BJ (cell line): ENCODE data around the gene EOLA1. TPM values are rescaled to one million over a fixed set of nuclear protein-coding genes. Genes with fewer than 3 reads are reported as not detected.
A peak's percentile ranks its signal among the peaks of the same experiment; 100 is the strongest.

ENCODE experiments used
- CTCF ChIA-PET: fragments of 350-600 bp; formaldehyde crosslinking; extraction: SDS; loops from one replicate; lab custom pipeline; 2021; ENCODE audit warnings: antibody characterized with exemption, inconsistent platforms; lab: Yijun Ruan, JAX
- POLR2A ChIA-PET: fragments of 300-600 bp; sonication (Branson Sonifier 250); formaldehyde crosslinking; extraction: SDS; loops from one replicate; lab custom pipeline; 2021; ENCODE audit warnings: antibody characterized with exemption; lab: Charles Lee
- DNase-seq: peaks from one replicate; pipeline ENCODE4 v3.0.0-alpha.2; 2011; ENCODE audit warnings: low read depth
- H3K27me3 ChIP-seq: 2 replicates; pipeline ENCODE4 v1.6.0; 2011; ENCODE audit warnings: low read length; ENCODE audit not compliant: control insufficient read depth, insufficient read depth
- H3K36me3 ChIP-seq: 2 replicates; pipeline ENCODE4 v1.5.1; 2011; ENCODE audit warnings: low read length; ENCODE audit not compliant: control insufficient read depth, insufficient read depth
- H3K4me3 ChIP-seq: 2 replicates; pipeline ENCODE4 v1.5.1; 2011; ENCODE audit warnings: low read depth, mild to moderate bottlenecking, control low read depth, low read length
- polyA plus RNA-seq: library from polyadenylated mRNA; depleted of rRNA; stranded (reverse); fragments of >200 nt; gene quantifications from 2 replicates; pipeline ENCODE4 v1.2.3, GENCODE V29; 2011
- TF ChIP-seq, protein P1 (sequence below): IDR thresholded peaks from 2 replicates; pipeline ENCODE4 v1.5.1; 2011; ENCODE audit warnings: low read depth, mild to moderate bottlenecking, control low read depth, inconsistent platforms, low read length, moderate library complexity; ENCODE audit not compliant: insufficient read depth

Gene EOLA1
- polyA plus RNA-seq, 1 experiment: 18.2 TPM

DNA sequence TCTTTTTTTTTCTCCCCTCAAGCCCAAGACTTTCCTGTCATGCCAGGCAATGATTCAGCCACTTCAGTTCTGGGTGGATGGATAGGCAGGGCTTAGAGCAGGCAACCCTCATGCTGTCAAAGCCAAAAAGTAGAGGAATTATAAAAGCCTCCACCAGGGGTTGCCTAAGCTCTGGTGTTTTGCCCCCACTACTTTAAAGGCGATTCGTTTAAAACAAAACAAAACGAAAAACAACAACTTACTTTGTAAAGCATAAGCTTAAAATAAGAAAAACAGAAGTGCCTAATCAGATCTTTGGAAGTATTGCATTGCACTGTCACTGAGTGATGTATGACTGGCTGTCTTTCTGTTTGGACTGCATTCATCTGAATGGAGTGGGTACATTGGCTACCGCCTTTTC is 30.4 kb upstream of the EOLA1 start:
- POLR2A ChIA-PET: no interaction called here
- DNase-seq: no peak
- no peaks in the 10 kb centered on the region for H3K27me3 ChIP-seq
- H3K4me3 ChIP-seq: no peak overlapping the region
- CTCF ChIA-PET: no interaction called here
- TF ChIP-seq, protein P1, sequence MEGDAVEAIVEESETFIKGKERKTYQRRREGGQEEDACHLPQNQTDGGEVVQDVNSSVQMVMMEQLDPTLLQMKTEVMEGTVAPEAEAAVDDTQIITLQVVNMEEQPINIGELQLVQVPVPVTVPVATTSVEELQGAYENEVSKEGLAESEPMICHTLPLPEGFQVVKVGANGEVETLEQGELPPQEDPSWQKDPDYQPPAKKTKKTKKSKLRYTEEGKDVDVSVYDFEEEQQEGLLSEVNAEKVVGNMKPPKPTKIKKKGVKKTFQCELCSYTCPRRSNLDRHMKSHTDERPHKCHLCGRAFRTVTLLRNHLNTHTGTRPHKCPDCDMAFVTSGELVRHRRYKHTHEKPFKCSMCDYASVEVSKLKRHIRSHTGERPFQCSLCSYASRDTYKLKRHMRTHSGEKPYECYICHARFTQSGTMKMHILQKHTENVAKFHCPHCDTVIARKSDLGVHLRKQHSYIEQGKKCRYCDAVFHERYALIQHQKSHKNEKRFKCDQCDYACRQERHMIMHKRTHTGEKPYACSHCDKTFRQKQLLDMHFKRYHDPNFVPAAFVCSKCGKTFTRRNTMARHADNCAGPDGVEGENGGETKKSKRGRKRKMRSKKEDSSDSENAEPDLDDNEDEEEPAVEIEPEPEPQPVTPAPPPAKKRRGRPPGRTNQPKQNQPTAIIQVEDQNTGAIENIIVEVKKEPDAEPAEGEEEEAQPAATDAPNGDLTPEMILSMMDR: no peak
- H3K36me3 ChIP-seq: no peaks in the 10 kb centered on the region

DNA sequence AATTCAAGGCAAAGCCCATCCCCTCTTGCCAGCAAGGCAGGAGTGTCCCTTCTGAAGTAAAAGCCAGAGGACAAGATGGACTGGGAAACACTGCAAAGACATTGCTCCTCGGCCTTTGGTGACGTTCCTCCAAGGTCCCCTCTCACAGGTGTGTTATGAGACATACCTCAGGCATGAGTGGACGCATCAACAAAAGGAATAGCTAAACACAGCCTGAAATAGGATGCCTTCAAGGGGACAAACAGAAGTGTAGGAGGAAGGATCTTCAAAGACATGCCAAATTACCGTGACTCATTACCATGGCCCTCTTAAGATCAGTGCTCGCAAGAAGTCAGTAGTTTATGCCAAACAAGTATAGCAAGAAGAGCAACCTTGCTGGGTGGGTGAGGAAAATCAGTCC is 29.7 kb upstream of the EOLA1 start:
- no peak for DNase-seq
- H3K36me3 ChIP-seq: no peaks in the 10 kb centered on the region
- no peaks in the 10 kb centered on the region for H3K27me3 ChIP-seq
- ChIA-PET CTCF (interaction anchor here (1.7 kb wide), 1 partner anchor 11 kb away, joined by 10 read pairs; no protein-coding TSS in a partner anchor), POLR2A (no interaction called here)
- no peak overlapping the region for H3K4me3 ChIP-seq
- TF ChIP-seq, protein P1: no peak

DNA sequence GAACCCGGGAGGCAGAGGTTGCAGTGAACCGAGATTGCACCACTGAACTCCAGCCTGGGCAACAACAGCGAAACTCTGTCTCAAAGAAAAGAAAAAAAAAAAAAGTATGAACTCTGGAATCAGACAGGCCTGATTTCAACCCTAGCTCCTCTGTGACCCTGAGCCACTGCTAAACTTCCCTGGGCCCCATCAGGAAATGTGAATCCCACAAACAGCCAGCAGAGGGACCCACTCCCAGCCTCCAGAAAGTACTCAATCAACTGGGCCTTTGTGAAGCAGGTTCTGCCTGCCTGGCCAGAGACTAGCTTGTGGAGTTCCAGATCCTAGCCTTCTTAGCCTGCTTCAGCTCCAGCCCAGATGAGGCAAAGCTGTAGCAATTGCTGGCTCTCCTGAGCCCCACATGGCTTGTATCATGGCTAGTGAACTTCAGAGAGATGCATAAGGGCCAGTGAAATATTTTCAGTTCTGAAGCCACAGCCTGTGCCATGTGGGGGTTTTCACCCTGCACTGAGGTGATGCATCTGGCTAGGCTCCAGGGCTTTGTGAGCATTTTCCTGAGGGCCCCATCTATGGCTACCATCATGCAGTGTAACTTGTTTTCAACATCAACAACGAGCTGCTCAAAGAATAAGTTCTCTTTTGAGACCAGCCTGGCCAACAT is 28.5 kb upstream of the EOLA1 start:
- ChIA-PET CTCF (interaction anchor here (0.9 to 1.7 kb wide), 6 partner anchors 9 to 176 kb away, joined by 3 to 10 read pairs (median 3); no protein-coding TSS in a partner anchor), POLR2A (no interaction called here)
- TF ChIP-seq, protein P1: peak; percentile 66
- DNase-seq: no peak
- Histone ChIP-seq H3K36me3 (no peaks in the 10 kb centered on the region), H3K4me3 (no peak overlapping the region), H3K27me3 (no peaks in the 10 kb centered on the region)

DNA sequence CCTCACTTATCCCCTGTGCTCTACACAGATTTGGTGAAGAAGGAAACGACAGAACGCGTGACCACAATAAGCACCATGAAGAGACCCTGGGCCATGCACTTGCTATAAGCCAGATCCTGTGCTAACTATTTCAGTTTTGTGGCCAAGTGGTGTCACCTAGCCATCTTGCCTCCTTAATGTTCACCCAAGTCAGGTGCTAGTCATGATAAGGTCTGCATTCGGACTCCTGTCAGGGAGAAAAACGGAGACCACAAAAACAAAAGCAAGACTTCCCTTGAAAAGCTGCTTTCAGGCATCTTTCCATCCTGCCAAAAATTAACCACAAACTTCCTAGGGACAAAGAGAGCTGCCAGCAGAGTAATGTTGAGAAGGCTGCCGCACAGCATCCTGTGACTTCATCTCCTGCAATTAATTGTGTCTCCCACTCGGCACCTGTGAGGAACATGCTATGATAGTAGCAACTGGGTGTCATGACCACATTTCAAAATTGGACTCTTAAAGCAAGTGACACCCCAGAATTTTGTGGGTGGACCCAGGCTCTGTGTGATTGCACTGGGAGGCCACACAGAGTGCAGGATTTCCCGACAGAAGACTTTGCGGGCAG is 26.9 kb upstream of the EOLA1 start:
- POLR2A ChIA-PET: no interaction called here
- no peak overlapping the region for H3K4me3 ChIP-seq
- H3K27me3 ChIP-seq: no peaks in the 10 kb centered on the region
- CTCF ChIA-PET: no interaction called here
- DNase-seq: no peak
- TF ChIP-seq, protein P1: no peak
- H3K36me3 ChIP-seq: no peaks in the 10 kb centered on the region

DNA sequence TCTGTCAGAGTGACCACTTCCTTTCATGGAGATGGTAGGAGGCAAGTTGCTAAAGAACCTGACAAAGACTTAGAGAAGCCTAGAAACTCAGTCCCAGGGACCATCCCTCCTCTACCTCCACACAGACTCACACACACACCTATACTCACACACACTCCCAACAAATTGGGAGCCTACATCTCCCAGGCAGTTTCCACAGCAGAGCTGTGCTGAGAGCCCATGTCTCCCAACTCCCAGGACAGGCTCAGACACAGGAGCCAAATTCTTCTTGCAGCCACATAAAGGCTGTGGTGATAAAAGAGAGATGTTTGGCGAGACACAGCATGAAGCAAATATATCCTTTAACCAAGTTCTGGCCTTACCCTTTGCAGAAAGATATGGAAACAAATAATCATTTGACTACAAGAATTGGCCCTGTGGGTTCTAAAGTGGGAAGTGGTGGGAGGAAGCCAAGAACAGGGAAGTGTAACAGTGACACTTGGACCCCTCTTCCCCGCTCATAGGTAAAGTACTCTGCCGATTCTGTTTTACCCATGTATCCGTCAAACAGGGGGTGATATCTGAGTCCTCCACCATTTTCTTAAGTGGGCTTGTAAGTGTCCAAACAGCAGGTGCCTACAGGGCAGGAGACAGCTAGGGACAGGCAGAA is 24.7 kb upstream of the EOLA1 start:
- H3K4me3 ChIP-seq: no peak overlapping the region
- CTCF ChIA-PET: no interaction called here
- H3K36me3 ChIP-seq: no peaks in the 10 kb centered on the region
- no peak for DNase-seq
- POLR2A ChIA-PET: no interaction called here
- H3K27me3 ChIP-seq: no peaks in the 10 kb centered on the region
- TF ChIP-seq, protein P1: no peak
